Activated effector memory CD4-positive, alpha-beta T cell treated with anti-CD3 and anti-CD28 coated beads, Interleukin-2, amount 50 U/mL, for 16 hours (primary cell): ENCODE data around the gene RAB23.
"Not testable (repeated sequence)": the region's sequence is repeated elsewhere in the genome, so short reads cannot be mapped to it uniquely, and the experiment has no call there.

Experiments used
- DNase-seq: peaks from one replicate; pipeline ENCODE4 v3.0.0-alpha.2; 2020

RAB23 gene

DNA sequence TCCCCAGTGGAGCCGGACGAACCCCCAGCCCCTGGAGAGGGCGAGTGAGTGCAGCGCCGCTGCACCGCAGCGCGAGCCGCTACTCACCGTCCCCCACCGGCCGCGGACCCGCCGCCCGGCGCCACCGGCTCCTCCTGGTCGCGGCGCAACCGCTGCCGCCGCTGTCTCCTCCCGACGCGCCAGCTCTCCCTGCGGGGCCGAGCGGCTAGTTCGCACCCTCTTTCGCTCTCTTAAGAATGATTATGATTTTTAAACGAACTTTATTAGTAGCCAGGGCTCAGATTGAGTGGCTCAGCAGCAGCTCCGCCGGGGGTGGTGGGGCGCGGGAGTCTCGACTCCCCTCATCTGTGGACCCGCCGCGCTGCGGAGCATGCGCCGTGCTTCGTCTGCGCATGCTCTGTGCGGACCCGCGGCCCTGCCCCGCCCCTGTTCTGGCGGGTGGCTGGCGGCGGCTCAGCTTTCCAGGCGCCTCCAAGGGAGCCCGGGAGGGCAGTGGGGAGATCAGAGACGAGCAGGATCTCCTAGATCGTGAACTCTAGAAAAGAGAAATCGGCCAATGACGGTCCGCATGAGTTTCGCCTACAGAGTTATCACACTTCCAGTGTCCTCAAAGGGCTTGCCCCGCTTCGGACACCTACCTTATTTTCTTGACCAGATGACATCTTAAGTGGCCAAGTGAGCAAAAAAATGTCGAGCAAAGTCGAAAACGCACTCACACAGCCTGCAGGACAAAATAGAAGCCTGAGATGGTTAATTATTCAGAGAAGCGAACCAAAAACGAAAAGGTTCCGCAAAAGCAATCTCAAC lies at the start of gene RAB23:
TSS of gene RAB23 (minus strand) at position 372 of the 807 bp plus-strand sequence. CDS start 11,927 bp downstream, outside the sequence.
- peak; percentile 93 for DNase-seq

DNA sequence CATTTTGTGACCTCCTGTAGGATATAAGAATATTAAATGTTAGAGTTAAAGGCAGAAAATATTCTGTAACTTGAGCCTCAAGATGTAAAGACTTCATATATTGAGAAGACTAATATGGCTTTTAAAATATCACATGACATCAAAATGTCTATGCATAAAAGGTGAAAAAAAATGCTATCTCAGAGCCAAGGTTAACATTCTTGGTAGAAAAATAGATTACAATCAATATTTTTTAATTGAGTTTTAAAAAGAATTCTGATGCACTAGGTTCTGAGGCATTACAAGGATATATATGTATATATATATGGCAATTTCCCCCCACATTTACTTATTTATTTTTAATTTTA lies 46.2 kb upstream of the RAB23 start:
- no peak for DNase-seq

DNA sequence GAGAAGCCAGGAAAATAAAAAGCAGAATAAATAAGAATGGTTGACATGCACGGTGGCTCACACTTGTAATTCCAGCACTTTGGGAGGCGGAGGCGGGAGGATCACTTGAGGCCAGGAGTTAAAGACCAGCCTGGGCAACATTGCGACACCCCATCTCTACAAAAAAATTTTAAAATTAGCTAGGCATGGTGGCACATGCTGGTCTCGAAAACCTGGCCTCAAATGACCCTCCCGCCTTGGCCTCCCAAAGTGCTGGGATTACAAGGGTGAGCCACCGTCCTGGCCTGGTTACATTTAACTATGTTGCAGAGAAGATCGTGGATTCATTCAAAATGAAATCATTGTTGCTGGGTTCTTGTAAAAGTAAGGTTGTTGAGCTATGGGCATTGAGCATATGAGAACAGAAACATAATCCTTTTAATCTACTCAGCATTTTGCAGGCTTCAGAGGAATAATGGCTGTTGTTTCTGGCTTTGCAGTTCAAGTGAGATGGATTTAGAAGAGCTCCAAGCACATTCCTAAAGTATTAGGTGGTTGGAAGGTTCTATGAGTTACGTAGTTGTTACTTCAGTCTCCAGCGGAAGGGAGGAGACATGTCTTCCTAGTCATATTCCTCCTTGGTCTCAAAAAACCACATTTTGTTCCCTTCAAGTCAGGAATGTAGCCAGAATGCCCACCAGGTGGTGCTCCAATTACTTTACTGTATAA lies 45.6 kb upstream of the RAB23 start:
- DNase-seq = peak; percentile 71

GRCh38 chr6:57265755-57266221 lies 43.7 kb upstream of the RAB23 start:
- no peak for DNase-seq

DNA sequence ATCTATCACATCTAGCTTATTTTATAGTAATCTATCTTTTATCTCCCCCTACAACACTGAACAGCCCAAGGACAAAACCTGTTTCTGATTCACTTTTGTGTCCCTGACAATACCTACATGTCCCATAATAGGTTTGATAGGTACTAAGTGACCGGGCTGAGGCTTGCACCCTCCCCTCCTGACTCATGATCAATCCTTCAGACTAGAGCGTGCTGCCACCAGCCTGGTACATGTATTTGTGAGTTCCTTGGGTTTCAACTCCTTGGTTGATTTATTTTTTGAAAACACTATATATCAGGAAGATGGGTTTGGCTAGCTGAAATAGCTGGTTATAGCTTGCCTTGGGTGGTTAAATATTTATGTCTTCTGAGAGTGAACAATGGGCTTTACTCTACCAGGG lies 41.6 kb upstream of the RAB23 start:
- DNase-seq = no peak

DNA sequence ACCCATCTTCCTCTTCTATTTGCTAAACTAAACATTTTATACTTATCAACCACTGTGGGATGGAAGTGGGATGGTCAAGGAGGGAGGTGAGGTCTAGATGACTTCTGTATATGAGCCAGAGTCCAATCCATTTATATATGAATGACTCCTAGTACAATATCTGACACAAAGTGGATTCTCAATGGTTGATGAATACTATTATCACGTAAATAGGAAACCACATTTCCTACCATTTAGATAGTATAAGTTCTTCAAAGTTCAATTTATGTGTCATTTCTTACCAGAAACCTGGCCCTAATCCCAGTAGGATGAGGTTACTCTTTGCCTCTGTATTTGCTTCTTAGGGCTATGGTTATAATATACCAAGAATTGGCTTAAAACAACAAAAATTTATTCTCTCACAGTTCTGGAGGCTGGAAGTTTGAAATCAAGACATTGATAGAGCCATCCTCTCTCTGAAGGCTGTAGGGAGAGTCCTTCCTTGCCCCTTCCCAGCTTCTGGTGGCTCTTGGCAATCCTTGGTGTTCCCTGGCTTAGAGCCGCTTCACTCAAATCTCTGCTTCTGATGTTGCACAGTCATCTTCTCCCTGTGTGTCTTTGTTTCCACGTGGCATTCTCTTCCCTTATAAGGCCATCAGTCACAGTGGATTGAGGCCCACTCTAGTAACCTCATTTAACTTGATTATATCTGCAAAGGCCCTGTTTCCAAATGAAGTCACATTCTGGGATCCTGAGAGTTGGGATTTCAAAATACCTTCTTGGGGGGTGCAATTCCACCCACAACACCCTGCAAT lies 41.0 kb upstream of the RAB23 start:
- DNase-seq = no peak

DNA sequence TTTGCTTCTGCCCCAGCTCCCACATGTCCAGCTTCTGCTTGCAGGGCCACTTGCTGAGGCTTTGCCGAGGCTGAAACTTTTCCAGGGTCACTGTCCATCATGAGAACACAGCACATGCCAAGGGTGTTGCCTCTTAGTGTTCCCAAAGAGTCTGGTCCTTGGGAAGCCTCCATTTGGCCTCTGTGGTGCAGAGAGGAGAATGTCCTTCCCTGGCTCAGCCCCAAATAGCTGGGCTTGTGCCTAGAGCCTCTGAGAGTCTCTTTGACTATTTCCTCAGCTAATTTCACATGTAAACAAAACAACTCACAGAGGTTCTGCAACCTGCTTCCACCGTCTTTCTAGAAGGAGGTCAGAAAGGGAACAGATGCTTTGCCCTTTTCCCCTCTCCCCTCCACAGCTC lies 40.4 kb upstream of the RAB23 start:
- no peak for DNase-seq

- no peak for DNase-seq
Observed at GRCh38 chr6:57261926-57262325, 39.8 kb upstream of the RAB23 start.

DNA sequence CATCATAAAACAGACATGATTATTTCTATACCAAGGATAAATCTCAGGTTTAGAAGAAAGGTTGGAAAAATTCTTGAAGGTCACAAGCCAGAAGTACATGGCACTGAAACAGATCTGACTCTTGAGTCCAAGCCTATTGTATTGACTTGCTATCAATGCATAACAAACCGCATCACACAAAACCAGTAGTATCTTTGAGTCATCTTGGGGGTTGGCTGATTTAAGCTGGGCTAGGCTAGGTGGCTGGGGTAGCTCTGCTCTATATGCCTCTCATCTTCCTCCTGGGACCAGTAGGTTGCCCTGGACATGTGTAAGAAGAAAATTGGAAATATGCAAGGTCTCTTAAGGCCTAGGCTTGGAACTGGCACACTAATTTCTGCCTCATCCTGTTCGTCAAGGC lies 37.0 kb upstream of the RAB23 start:
- no peak for DNase-seq

GRCh38 chr6:57257911-57258541 lies 35.9 kb upstream of the RAB23 start:
- DNase-seq = no peak

DNA sequence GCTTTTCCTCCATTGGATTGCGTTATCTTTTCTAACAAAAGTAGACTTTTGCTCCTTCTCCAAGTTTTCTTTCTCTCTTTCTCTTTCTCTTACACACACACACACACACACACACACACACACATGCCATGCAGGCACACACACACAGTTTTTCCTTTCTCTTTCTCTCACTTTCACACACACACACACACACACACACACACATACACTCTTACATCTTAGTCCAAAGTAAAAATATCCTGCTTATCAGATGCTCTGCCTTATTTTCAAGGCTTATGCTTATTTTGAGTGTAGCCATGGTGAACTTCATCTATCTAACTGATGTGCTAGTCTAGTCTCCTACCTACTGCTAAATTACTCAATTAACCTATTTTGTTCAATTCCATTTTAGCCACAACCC lies 34.4 kb upstream of the RAB23 start:
- DNase-seq = no peak

DNA sequence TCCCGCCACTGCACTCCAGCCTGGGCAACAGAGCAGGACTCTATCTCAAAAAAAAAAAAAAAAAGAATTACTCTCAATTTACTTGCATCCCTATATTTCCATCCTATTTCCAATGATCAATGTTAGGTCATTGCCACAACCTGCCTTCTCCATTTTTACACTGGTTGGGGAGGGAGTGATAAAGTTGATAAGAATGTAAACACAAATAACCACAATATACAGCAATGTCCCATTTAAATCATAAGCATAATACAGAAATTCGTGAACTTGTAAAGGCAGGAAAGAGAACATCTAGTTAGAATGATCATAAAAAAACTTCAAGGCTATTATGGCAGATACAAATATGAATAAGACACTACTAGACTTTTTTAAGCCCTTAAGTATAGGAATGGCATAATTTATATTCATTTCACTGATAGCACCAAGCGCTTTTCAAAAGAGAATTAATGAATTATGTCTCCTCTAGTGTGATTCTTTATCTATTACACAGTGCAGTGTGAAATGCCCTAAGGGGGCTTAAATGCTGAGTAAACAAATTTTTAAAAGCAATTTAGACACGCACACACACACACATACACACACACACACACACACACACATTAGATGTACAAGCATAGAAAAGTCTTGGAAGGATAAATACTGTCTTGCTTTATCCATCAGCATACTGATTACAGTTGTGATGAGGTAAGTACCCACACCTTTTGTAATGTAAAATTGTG lies 33.5 kb upstream of the RAB23 start:
- no peak for DNase-seq

- no peak for DNase-seq
Observed at GRCh38 chr6:57254055-57254717, 32.1 kb upstream of the RAB23 start.

- DNase-seq = no peak
Observed at GRCh38 chr6:57252975-57253374, 30.9 kb upstream of the RAB23 start.

DNA sequence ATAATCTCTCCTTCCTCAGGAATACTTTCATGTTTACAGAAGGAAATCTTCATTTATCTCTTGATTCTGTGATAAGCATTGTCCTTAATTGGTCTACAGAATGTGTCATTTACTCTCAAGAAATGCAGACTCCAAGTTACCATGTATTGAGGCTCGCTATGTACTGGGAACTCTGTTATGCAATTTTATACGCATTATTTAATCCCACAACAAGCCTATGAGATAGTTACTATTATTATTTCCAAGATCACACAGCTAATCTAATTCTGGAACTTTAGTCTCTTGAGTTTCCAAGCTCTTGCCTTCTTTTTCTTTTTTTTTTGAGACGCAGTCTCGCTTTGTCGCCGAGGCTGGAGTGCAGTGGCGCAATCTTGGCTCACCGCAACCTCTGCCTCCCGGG lies 30.0 kb upstream of the RAB23 start:
- no peak for DNase-seq

DNA sequence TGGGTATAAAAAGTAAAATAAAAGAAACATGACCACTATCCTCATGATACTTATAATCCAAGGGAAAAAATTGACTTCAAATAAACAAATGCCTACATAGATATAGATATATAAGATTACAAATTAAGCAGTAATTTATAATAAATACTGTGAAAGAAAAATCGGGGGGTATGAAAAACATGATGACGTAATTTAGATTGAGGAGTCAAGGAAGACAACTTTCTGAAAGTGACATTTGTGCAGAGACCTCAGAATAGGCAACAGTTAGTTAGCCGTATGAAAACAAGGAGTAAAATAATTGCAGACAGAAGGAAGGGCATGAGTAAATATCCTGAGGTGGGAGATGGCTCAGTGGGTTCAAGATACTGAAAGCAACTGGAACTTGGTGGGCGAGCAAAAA lies 28.2 kb upstream of the RAB23 start:
- no peak for DNase-seq

- no peak for DNase-seq
Observed at GRCh38 chr6:57248311-57248895, 26.3 kb upstream of the RAB23 start.

DNA sequence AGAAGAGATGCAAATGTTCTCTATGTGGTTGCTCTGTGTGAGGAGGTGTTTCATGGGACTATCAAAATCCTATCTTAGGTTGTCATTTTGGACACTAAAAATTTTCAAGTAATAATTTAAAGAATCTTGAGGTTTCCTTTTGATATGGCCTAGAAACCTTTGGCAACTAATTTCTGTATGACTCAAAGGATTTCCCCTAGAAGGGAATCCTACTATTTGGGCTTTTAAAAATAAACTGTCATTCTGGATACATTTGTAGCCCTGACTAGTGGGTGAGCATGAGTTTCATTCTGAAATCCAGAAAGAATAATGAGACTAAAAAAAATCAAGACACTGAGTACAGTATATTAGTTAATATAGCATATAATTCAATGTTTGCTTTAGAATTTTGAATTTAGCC lies 25.5 kb upstream of the RAB23 start:
- DNase-seq = no peak

GRCh38 chr6:57246307-57246706 lies 24.2 kb upstream of the RAB23 start:
- DNase-seq = no peak

- DNase-seq = no peak
Observed at GRCh38 chr6:57243954-57244353, 21.8 kb upstream of the RAB23 start.

GRCh38 chr6:57243526-57243925 lies 21.4 kb upstream of the RAB23 start:
- not testable (repeated sequence) for DNase-seq
